ENCODE measurements around the gene TBC1D24. TPM values are rescaled to one million over a fixed set of nuclear protein-coding genes. Genes with fewer than 3 reads are reported as not detected.

Gene TBC1D24
- total and polyA plus RNA-seq, 2 experiments from 2014 or later = 5.4 to 21.0 TPM

DNA sequence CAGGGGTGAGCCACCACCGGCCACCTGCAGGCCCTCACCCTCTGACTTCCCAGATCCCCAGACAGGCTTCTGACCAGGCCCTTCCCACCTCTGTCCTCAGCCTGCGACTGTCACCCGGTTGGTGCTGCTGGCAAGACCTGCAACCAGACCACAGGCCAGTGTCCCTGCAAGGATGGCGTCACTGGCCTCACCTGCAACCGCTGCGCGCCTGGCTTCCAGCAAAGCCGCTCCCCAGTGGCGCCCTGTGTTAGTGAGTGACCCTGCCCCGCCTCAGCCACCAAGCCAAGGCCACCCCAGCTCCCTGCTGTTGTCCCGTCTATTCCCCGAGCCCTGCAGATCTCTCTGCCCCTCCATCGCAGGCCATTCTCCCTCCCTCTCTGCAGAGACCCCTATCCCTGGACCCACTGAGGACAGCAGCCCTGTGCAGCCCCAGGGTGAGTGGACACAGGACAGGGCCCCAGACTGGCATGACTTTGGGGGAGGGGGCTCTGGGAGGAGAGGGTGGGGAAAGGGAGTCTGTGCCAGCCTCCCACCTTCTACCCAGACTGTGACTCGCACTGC lies 2.0 kb upstream of the TBC1D24 start:
- Histone ChIP-seq H3K27ac (ENCODE audit: low read depth) (no peak overlapping the region), H3K9me2 (ENCODE audit: insufficient read depth) (no peaks in the 10 kb centered on the region), H3F3A (replicated peaks; ENCODE audit: low read depth) (peaks cover 16% of the 10 kb centered on the region), H3K79me2 (replicated peaks; ENCODE audit: insufficient read depth) (peaks cover 14% of the 10 kb centered on the region), H2AFZ (no peak overlapping the region), H3K27me3 (ENCODE audit: insufficient read depth) (peaks cover 78% of the 10 kb centered on the region), H3K36me3 (ENCODE audit: insufficient read depth) (no peaks in the 10 kb centered on the region), H3K4me2 (peak overlapping the region; percentile 60; the same call in 1 of the 2 replicates), H3K4me1 (ENCODE audit: insufficient read depth) (peaks cover 23% of the 10 kb centered on the region), H4K20me1 (replicated peaks; ENCODE audit: insufficient read depth) (peaks cover 22% of the 10 kb centered on the region), H3K4me3 (peak overlapping the region; percentile 50; the same call in 1 of the 2 replicates)
- Mint-ChIP-seq H3K4me3 (peak overlapping the region; percentile 66), H3K27me3 (ENCODE audit: insufficient read depth, low read depth, poor library complexity) (peaks cover 57% of the 10 kb centered on the region), H3K4me1 (peaks cover 20% of the 10 kb centered on the region), H3K27ac (no peak overlapping the region), H3K9me3 (no peaks in the 10 kb centered on the region), H3K36me3 (ENCODE audit: low read depth) (no peaks in the 10 kb centered on the region; the same call in 2 of the 3 replicates)
- ATAC-seq (no peak), DNase-seq (ENCODE audit: low spot score) (no peak)
- TF ChIP-seq STAT1 (IDR thresholded peaks at IDR 0.05; ENCODE audit: unreplicated experiment) = no peak
- TF ChIP-seq EZH2 (IDR thresholded peaks at IDR 0.05; ENCODE audit: low read depth, unreplicated experiment) = no peak
- no peak for TF ChIP-seq ZNF114 (CRISPR knock-in tag; IDR thresholded peaks at IDR 0.05)
- TF ChIP-seq, protein P1, sequence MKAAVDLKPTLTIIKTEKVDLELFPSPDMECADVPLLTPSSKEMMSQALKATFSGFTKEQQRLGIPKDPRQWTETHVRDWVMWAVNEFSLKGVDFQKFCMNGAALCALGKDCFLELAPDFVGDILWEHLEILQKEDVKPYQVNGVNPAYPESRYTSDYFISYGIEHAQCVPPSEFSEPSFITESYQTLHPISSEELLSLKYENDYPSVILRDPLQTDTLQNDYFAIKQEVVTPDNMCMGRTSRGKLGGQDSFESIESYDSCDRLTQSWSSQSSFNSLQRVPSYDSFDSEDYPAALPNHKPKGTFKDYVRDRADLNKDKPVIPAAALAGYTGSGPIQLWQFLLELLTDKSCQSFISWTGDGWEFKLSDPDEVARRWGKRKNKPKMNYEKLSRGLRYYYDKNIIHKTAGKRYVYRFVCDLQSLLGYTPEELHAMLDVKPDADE (IDR thresholded peaks at IDR 0.05) = no peak
- TF ChIP-seq, protein P2, sequence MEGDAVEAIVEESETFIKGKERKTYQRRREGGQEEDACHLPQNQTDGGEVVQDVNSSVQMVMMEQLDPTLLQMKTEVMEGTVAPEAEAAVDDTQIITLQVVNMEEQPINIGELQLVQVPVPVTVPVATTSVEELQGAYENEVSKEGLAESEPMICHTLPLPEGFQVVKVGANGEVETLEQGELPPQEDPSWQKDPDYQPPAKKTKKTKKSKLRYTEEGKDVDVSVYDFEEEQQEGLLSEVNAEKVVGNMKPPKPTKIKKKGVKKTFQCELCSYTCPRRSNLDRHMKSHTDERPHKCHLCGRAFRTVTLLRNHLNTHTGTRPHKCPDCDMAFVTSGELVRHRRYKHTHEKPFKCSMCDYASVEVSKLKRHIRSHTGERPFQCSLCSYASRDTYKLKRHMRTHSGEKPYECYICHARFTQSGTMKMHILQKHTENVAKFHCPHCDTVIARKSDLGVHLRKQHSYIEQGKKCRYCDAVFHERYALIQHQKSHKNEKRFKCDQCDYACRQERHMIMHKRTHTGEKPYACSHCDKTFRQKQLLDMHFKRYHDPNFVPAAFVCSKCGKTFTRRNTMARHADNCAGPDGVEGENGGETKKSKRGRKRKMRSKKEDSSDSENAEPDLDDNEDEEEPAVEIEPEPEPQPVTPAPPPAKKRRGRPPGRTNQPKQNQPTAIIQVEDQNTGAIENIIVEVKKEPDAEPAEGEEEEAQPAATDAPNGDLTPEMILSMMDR (conservative IDR thresholded peaks at IDR 0.05; ENCODE audit: low read depth in 2 of 2) = no peak
- no peak for TF ChIP-seq CREB1 (CRISPR knock-in tag; IDR thresholded peaks at IDR 0.05; ENCODE audit: low read depth)
- TF ChIP-seq ZNF331 (CRISPR knock-in tag; IDR thresholded peaks at IDR 0.05; ENCODE audit: low read depth) = no peak
- no peak for TF ChIP-seq EZH2phosphoT487 (IDR thresholded peaks at IDR 0.05; ENCODE audit: unreplicated experiment)
- TF ChIP-seq, protein P3, sequence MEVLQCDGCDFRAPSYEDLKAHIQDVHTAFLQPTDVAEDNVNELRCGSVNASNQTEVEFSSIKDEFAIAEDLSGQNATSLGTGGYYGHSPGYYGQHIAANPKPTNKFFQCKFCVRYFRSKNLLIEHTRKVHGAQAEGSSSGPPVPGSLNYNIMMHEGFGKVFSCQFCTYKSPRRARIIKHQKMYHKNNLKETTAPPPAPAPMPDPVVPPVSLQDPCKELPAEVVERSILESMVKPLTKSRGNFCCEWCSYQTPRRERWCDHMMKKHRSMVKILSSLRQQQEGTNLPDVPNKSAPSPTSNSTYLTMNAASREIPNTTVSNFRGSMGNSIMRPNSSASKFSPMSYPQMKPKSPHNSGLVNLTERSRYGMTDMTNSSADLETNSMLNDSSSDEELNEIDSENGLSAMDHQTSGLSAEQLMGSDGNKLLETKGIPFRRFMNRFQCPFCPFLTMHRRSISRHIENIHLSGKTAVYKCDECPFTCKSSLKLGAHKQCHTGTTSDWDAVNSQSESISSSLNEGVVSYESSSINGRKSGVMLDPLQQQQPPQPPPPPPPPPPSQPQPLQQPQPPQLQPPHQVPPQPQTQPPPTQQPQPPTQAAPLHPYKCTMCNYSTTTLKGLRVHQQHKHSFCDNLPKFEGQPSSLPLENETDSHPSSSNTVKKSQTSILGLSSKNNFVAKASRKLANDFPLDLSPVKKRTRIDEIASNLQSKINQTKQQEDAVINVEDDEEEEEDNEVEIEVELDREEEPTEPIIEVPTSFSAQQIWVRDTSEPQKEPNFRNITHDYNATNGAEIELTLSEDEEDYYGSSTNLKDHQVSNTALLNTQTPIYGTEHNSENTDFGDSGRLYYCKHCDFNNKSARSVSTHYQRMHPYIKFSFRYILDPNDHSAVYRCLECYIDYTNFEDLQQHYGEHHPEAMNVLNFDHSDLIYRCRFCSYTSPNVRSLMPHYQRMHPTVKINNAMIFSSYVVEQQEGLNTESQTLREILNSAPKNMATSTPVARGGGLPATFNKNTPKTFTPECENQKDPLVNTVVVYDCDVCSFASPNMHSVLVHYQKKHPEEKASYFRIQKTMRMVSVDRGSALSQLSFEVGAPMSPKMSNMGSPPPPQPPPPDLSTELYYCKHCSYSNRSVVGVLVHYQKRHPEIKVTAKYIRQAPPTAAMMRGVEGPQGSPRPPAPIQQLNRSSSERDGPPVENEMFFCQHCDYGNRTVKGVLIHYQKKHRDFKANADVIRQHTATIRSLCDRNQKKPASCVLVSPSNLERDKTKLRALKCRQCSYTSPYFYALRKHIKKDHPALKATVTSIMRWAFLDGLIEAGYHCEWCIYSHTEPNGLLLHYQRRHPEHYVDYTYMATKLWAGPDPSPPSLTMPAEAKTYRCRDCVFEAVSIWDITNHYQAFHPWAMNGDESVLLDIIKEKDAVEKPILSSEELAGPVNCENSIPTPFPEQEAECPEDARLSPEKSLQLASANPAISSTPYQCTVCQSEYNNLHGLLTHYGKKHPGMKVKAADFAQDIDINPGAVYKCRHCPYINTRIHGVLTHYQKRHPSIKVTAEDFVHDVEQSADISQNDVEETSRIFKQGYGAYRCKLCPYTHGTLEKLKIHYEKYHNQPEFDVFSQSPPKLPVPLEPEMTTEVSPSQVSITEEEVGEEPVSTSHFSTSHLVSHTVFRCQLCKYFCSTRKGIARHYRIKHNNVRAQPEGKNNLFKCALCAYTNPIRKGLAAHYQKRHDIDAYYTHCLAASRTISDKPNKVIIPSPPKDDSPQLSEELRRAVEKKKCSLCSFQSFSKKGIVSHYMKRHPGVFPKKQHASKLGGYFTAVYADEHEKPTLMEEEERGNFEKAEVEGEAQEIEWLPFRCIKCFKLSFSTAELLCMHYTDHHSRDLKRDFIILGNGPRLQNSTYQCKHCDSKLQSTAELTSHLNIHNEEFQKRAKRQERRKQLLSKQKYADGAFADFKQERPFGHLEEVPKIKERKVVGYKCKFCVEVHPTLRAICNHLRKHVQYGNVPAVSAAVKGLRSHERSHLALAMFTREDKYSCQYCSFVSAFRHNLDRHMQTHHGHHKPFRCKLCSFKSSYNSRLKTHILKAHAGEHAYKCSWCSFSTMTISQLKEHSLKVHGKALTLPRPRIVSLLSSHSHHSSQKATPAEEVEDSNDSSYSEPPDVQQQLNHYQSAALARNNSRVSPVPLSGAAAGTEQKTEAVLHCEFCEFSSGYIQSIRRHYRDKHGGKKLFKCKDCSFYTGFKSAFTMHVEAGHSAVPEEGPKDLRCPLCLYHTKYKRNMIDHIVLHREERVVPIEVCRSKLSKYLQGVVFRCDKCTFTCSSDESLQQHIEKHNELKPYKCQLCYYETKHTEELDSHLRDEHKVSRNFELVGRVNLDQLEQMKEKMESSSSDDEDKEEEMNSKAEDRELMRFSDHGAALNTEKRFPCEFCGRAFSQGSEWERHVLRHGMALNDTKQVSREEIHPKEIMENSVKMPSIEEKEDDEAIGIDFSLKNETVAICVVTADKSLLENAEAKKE (CRISPR knock-in tag; IDR thresholded peaks at IDR 0.05) = no peak
- no peak for TF ChIP-seq JUNB (IDR thresholded peaks at IDR 0.05; ENCODE audit: unreplicated experiment)
- TF ChIP-seq, protein P4, sequence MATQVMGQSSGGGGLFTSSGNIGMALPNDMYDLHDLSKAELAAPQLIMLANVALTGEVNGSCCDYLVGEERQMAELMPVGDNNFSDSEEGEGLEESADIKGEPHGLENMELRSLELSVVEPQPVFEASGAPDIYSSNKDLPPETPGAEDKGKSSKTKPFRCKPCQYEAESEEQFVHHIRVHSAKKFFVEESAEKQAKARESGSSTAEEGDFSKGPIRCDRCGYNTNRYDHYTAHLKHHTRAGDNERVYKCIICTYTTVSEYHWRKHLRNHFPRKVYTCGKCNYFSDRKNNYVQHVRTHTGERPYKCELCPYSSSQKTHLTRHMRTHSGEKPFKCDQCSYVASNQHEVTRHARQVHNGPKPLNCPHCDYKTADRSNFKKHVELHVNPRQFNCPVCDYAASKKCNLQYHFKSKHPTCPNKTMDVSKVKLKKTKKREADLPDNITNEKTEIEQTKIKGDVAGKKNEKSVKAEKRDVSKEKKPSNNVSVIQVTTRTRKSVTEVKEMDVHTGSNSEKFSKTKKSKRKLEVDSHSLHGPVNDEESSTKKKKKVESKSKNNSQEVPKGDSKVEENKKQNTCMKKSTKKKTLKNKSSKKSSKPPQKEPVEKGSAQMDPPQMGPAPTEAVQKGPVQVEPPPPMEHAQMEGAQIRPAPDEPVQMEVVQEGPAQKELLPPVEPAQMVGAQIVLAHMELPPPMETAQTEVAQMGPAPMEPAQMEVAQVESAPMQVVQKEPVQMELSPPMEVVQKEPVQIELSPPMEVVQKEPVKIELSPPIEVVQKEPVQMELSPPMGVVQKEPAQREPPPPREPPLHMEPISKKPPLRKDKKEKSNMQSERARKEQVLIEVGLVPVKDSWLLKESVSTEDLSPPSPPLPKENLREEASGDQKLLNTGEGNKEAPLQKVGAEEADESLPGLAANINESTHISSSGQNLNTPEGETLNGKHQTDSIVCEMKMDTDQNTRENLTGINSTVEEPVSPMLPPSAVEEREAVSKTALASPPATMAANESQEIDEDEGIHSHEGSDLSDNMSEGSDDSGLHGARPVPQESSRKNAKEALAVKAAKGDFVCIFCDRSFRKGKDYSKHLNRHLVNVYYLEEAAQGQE (IDR thresholded peaks at IDR 0.05; ENCODE audit: unreplicated experiment) = no peak
- no peak for TF ChIP-seq POLR2AphosphoS5 (IDR thresholded peaks at IDR 0.05; ENCODE audit: low read depth)
- no peak for TF ChIP-seq NANOG (IDR thresholded peaks at IDR 0.05; ENCODE audit: borderline replicate concordance)
